GM13976 (cell line): ENCODE results near the gene CTBS.
A peak's percentile ranks its signal among the peaks of the same experiment; 100 is the strongest.
"Not testable (repeated sequence)": the region's sequence is repeated elsewhere in the genome, so short reads cannot be mapped to it uniquely, and the experiment has no call there.

ENCODE experiments used
- DNase-seq: peaks from one replicate; pipeline ENCODE4 v3.0.0; 2012; ENCODE audit warnings: low spot score
- CTCF ChIP-seq: IDR thresholded peaks from 2 replicates; pipeline ENCODE4 v1.5.1; 2012; ENCODE audit warnings: borderline replicate concordance, mild to moderate bottlenecking; ENCODE audit not compliant: insufficient read depth; ENCODE audit errors: extremely low read depth, missing control alignments, control extremely low read depth
- in situ Hi-C: fragments of 300-500 bp; cut with MboI; formaldehyde crosslinking; loops from one replicate; pipeline ENCODE4 v1.12.0; 2022; ENCODE audit warnings: low sequenced_read_pairs, mixed read lengths, inconsistent platforms; ENCODE audit not compliant: unreplicated experiment

CTBS gene

GRCh38 chr1:84508510-84508909 lies 65.7 kb downstream of the CTBS start:
- in situ Hi-C loops: no loop called here
- DNase-seq: no peak
- TF ChIP-seq CTCF: no peak

DNA sequence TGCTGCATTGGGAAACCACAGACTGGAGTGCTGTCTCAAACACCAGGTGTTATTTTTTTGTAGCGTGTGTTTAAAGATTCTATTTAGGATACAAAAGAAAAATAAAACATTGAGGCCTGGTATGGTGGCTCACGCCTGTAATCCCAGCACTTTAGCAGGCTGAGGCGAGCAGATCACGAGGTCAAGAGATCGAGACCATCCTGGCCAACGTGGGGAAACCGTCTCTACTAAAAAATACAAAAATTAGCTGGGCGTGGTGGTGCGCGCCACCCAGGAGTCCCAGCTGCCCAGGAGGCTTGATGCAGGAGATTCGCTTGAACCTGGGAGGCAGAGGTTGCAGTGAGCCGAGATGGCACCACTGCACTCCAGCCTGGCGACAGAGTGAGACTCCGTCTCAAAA lies 66.4 kb downstream of the CTBS start:
- in situ Hi-C loops, DNase-seq: not testable (repeated sequence)

GRCh38 chr1:84506729-84507453 lies 67.3 kb downstream of the CTBS start:
- DNase-seq: peak; percentile 23
- in situ Hi-C loops: no loop called here
- TF ChIP-seq CTCF: no peak

DNA sequence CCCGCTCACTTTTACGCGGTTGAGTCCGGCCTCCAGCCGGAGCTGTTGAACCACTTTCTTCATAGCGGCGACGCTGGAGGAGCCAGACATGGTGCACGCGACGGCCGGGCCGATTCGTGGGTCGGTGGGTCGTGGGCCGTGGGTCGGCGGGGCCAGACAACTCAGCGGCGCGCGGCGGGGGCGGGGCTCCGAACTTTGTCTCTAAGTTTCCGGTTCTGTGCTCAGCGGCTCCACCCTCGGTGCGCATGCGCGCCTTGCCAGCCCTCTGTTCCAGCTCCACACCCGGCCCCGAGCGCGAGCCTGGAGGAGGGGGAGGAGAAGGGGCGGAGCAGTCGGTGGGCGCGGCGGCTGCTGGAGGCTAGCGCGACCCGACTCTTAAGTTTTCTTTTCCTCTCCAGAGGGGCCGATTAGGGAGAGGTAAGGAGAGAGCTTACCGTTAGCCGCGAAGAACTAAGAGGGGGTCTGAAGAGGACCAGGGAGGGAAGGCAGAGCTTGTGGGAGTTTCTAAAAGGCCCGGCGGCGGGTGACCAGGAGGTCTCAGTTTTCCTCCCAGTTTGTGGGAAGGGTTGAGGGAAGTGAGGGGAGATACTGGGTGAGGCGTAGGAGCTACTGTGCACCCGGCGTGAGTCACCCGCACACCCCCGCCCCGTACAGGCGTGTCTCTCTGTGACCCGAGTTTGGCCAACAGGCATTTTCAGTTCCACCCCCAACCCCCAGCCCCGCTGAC lies 68.1 kb downstream of the CTBS start, which contains the start of the genes GNG5 and SPATA1:
Gene GNG5 (minus strand): TSS at position 580 of the 727 bp plus-strand sequence. CDS start 490 bp downstream, at position 90.
Gene SPATA1 (plus strand): TSS at position 385 of the 727 bp plus-strand sequence. CDS start 9,974 bp downstream, outside the sequence.
- peak; percentile 98 for DNase-seq
- TF ChIP-seq CTCF: no peak
- in situ Hi-C loops: no loop called here

DNA sequence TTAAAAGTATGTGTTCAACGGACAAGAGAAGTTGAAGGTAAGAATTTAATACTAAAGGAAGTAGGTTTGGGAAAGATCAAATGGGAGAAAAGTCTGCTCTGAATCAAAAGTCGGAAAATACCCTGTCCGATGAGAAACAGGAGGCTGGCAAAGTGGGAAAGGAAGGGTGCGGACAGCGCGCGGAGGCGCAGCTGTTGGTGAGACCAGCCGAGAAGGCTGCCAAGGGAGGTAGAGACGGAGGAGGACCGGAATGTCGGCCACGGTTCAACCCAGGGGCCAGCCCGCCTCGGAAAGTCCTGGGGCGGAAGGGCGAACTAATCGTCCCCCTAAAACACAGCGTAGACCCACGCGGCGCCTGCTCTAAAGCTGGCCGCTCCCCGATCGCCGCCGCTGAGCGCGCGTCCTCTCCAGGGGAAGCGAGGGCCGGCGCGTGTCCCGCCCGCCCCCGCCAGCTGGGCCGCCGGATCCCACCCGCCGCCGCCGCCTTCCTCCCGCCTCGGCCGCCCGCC lies 68.7 kb downstream of the CTBS start:
- no peak for TF ChIP-seq CTCF
- in situ Hi-C loops: no loop called here
- peak; percentile 78 for DNase-seq

DNA sequence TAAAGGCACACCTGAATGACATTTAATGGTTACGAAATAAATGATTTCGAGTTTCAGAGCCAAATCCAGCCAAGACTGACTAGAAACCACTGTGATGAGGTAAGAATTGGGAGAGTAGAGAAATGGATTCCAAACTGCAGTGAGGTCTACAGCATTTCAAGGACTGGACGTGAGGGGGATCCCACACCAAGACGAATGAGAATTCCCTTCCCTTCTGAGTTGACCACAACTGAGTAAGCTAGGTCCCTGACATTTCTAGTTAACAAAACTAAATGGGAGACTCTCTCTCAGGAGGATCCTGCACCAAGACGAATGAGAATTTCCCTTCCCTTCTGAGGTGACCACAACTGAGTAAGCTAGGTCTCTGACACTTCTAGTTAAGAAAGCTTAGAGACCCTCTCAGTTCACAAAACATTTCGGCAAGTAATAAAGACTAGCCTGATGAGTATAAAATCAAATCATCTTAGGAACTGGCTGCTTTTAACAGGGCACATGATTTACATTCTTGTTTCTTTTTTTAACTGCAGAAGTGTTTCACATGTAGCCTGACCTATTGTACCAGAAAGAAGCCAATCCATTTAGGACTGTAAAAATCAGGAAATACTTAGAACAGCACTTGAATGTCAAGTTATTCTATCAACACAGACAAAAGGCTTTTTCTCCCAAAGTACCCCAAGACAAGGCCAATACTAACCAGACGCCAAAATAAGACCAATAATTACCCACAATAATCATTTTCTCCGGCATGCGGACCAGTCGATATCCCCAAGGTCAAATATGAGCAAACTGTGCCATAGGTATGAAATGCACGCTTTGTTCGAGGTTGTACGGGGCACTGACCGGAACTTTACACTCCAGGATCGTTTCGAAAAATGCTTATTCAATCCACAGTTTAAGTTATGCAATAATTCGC lies 69.4 kb downstream of the CTBS start:
- DNase-seq: no peak
- no peak for TF ChIP-seq CTCF
- in situ Hi-C loops: no loop called here

DNA sequence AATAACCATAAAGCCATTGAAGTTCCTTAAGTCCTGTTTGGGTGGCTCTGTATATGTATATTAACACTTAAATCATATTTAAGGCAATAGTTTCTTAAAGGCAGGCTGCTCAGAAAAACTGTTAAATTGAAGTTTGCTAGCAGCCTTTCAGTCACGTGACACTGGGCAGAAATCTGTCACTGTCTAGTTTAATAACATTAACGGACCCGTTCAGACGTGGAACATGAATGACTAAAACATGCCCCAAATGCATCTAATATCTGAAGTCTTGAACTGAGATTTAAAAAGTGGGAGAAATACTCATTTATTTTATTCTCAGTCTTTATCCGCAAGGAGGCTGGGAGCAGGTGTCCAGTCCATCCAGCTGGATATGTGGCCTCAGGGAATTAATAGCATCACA lies 71.3 kb downstream of the CTBS start:
- in situ Hi-C loops: no loop called here
- no peak for DNase-seq
- TF ChIP-seq CTCF: no peak
